HEK293 (cell line): ENCODE data around the gene UNC45B.
"Not testable (repeated sequence)": the region's sequence is repeated elsewhere in the genome, so short reads cannot be mapped to it uniquely, and the experiment has no call there.

ENCODE experiments used
- CTCF ChIA-PET: fragments of 350-600 bp; formaldehyde crosslinking; extraction: SDS; loops from one replicate; lab custom pipeline; 2021; ENCODE audit warnings: antibody characterized with exemption; lab: Yijun Ruan, JAX
- POLR2A ChIA-PET: fragments of 300-600 bp; formaldehyde crosslinking; extraction: SDS; loops from one replicate; lab custom pipeline; 2020; ENCODE audit warnings: antibody characterized with exemption, inconsistent platforms; lab: Yijun Ruan, JAX
- H3K27ac ChIP-seq: fragments of 200-500 bp; sonication (Bioruptor generic); 2 replicates; pipeline ENCODE4 v1.5.1; 2014; ENCODE audit warnings: low read depth, low read length, control low read depth, inconsistent platforms; ENCODE audit errors: extremely low read depth
- H3K36me3 ChIP-seq, 2 experiments: fragments of 200-500 bp in 1 of 2; sonication (Bioruptor generic) in 1 of 2; 1 replicate in 1 of 2; 2 replicates in 1 of 2; pipeline ENCODE4 v1.5.1; 2014 to 2017; ENCODE audit warnings: inconsistent platforms in 2 of 2, low read length in 2 of 2; ENCODE audit not compliant: control insufficient read depth in 2 of 2, insufficient read depth in 1 of 2
- H3K4me1 ChIP-seq: fragments of 200-500 bp; sonication (Bioruptor generic); 2 replicates; pipeline ENCODE4 v1.5.1; 2014; ENCODE audit warnings: mild to moderate bottlenecking, low read length, inconsistent platforms; ENCODE audit not compliant: control insufficient read depth, insufficient read depth
- H3K4me3 ChIP-seq: 2 replicates; pipeline ENCODE4 v1.5.1; 2011; ENCODE audit warnings: low read depth, mild to moderate bottlenecking, control low read depth, low read length, moderate library complexity
- H3K9me3 ChIP-seq: fragments of 200-500 bp; sonication (Bioruptor generic); 2 replicates; pipeline ENCODE4 v1.5.1; 2014; ENCODE audit warnings: low read depth, low read length, inconsistent platforms; ENCODE audit not compliant: control insufficient read depth, insufficient read depth
- HOXA7 ChIP-seq: sonication (generic); formaldehyde crosslinking; IDR thresholded peaks from 2 replicates; pipeline ENCODE4 v1.8.1; 2022; ENCODE audit warnings: missing genetic modification reagents, borderline replicate concordance
- KLF7 ChIP-seq: fragments of 450-650 bp; formaldehyde crosslinking; IDR thresholded peaks from 2 replicates; pipeline ENCODE4 v1.5.1; 2016; ENCODE audit warnings: missing biosample characterization, missing genetic modification characterization, borderline replicate concordance
- KLF9 ChIP-seq: fragments of 450-650 bp; formaldehyde crosslinking; IDR thresholded peaks from 2 replicates; pipeline ENCODE4 v1.5.1; 2016; ENCODE audit warnings: missing biosample characterization, missing genetic modification characterization, low read depth
- OVOL3 ChIP-seq: fragments of 450-650 bp; formaldehyde crosslinking; IDR thresholded peaks from 2 replicates; pipeline ENCODE4 v1.5.1; 2016; ENCODE audit warnings: missing biosample characterization, missing genetic modification characterization
- PRDM1 ChIP-seq: fragments of 450-650 bp; formaldehyde crosslinking; IDR thresholded peaks from 2 replicates; pipeline ENCODE4; 2016; ENCODE audit warnings: missing biosample characterization, missing genetic modification characterization
- ZBTB17 ChIP-seq: fragments of 450-650 bp; formaldehyde crosslinking; IDR thresholded peaks from 2 replicates; pipeline ENCODE4 v1.5.1; 2016; ENCODE audit warnings: missing biosample characterization, missing genetic modification characterization
- ZBTB20 ChIP-seq: fragments of 450-650 bp; formaldehyde crosslinking; IDR thresholded peaks from 2 replicates; pipeline ENCODE4 v1.5.1; 2016; ENCODE audit warnings: missing biosample characterization, missing genetic modification characterization
- ZBTB21 ChIP-seq: fragments of 450-650 bp; formaldehyde crosslinking; IDR thresholded peaks from 2 replicates; pipeline ENCODE4 v1.5.1; 2017; ENCODE audit warnings: missing biosample characterization, missing genetic modification characterization
- ZBTB7A ChIP-seq: fragments of 450-650 bp; formaldehyde crosslinking; IDR thresholded peaks from 2 replicates; pipeline ENCODE4 v1.5.1; 2016; ENCODE audit warnings: low read depth, missing biosample characterization, missing genetic modification characterization
- ZBTB8A ChIP-seq: fragments of 450-650 bp; formaldehyde crosslinking; IDR thresholded peaks from 2 replicates; pipeline ENCODE4 v1.5.1; 2016; ENCODE audit warnings: missing biosample characterization, missing genetic modification characterization
- ZNF10 ChIP-seq: fragments of 450-650 bp; formaldehyde crosslinking; IDR thresholded peaks from 2 replicates; pipeline ENCODE4 v1.5.1; 2017; ENCODE audit warnings: missing biosample characterization, missing genetic modification characterization
- ZNF138 ChIP-seq: fragments of 450-650 bp; formaldehyde crosslinking; IDR thresholded peaks from 2 replicates; pipeline ENCODE4 v1.5.1; 2016; ENCODE audit warnings: missing biosample characterization, missing genetic modification characterization, borderline replicate concordance
- ZNF292 ChIP-seq: fragments of 450-650 bp; formaldehyde crosslinking; IDR thresholded peaks from 2 replicates; pipeline ENCODE4 v1.5.1; 2016; ENCODE audit warnings: low read depth, missing biosample characterization, missing genetic modification characterization, borderline replicate concordance
- ZNF426 ChIP-seq: fragments of 450-650 bp; formaldehyde crosslinking; IDR thresholded peaks from 2 replicates; pipeline ENCODE4 v1.5.1; 2017; ENCODE audit warnings: missing biosample characterization, missing genetic modification characterization, mild to moderate bottlenecking, inconsistent platforms, moderate library complexity
- ZNF510 ChIP-seq: fragments of 450-650 bp; formaldehyde crosslinking; IDR thresholded peaks from 2 replicates; pipeline ENCODE4 v1.5.1; 2018; ENCODE audit warnings: mild to moderate bottlenecking, missing genetic modification characterization, missing biosample characterization; ENCODE audit not compliant: insufficient replicate concordance
- ZNF514 ChIP-seq: fragments of 450-650 bp; formaldehyde crosslinking; IDR thresholded peaks from 2 replicates; pipeline ENCODE4 v1.5.1; 2016; ENCODE audit warnings: missing biosample characterization, missing genetic modification characterization
- ZNF561 ChIP-seq: fragments of 450-650 bp; IDR thresholded peaks from 2 replicates; pipeline ENCODE4 v1.5.1; 2018; ENCODE audit warnings: missing biosample characterization, missing genetic modification characterization, borderline replicate concordance
- ZNF585B ChIP-seq: fragments of 450-650 bp; formaldehyde crosslinking; IDR thresholded peaks from 2 replicates; pipeline ENCODE4 v1.5.1; 2016; ENCODE audit warnings: missing biosample characterization, missing genetic modification characterization
- ZNF791 ChIP-seq: fragments of 450-650 bp; formaldehyde crosslinking; IDR thresholded peaks from 2 replicates; pipeline ENCODE4 v1.5.1; 2016; ENCODE audit warnings: missing biosample characterization, missing genetic modification characterization
- ZNF830 ChIP-seq: fragments of 450-650 bp; IDR thresholded peaks from 2 replicates; pipeline ENCODE4 v1.5.0; 2018; ENCODE audit warnings: missing biosample characterization, missing genetic modification characterization, low read depth, mild to moderate bottlenecking, moderate library complexity
- ZSCAN23 ChIP-seq: fragments of 450-650 bp; formaldehyde crosslinking; IDR thresholded peaks from 2 replicates; pipeline ENCODE4 v1.5.1; 2016; ENCODE audit warnings: missing biosample characterization, missing genetic modification characterization
- ZXDB ChIP-seq: fragments of 450-650 bp; formaldehyde crosslinking; IDR thresholded peaks from 2 replicates; pipeline ENCODE4 v1.5.1; 2016; ENCODE audit warnings: missing biosample characterization, missing genetic modification characterization
- TF ChIP-seq, protein P1 (sequence below): fragments of 450-650 bp; formaldehyde crosslinking; IDR thresholded peaks from 2 replicates; pipeline ENCODE4 v1.5.1; 2016; ENCODE audit warnings: missing biosample characterization, missing genetic modification characterization
- TF ChIP-seq, protein P2 (sequence below): fragments of 450-650 bp; formaldehyde crosslinking; IDR thresholded peaks from 2 replicates; pipeline ENCODE4 v1.5.1; 2016; ENCODE audit warnings: missing biosample characterization, missing genetic modification characterization
- TF ChIP-seq, protein P3 (sequence below): fragments of 450-650 bp; formaldehyde crosslinking; optimal IDR thresholded peaks from 2 replicates; pipeline ENCODE3; 2016; ENCODE audit warnings: missing biosample characterization, mild to moderate bottlenecking, missing genetic modification characterization

The UNC45B gene

DNA sequence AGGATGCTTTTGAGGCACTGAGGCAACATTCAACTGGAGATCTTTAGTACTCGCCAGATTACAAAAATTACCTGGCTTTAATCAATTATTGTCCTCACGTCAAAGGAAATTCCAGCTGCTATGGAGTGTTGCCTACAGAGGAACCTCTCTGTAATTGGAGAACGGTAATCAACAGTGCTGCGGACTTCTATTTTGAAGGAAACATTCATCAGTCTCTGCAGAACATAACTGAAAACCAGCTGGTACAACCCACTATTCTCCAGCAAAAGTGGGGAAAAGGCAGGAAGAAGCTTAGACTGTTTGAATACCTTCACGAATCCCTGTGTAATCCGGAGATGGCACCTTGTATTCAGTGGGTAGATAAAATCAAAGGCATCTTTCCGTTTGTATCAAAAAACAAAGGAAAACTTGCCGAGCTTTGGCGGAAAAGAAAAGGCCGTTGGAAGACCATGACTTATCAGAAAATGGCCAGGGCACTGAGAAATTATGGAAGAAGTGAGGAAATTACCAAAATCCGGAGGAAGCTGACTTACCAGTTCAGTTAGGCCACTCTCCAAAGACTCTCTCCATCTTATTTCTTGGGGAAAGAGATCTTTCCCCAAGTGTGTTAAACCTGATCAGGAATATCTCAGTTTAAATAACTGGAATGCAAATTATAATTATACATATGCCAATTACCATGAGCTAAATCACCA, 43.5 kb downstream of the UNC45B start:
- no peaks in the 10 kb centered on the region for H3K9me3 ChIP-seq
- no peak overlapping the region for H3K27ac ChIP-seq
- H3K36me3 ChIP-seq: no peaks in the 10 kb centered on the region
- CTCF ChIA-PET: interaction anchor here (0.7 to 1.3 kb wide), 2 partner anchors 183 to 347 kb away, joined by 3 read pairs; no protein-coding TSS in a partner anchor
- TF ChIP-seq ZSCAN23 (tag by site-specific recombination) (no peak), ZNF830 (tag by site-specific recombination) (no peak), ZNF561 (tag by site-specific recombination) (no peak), OVOL3 (tag by site-specific recombination) (no peak), ZBTB17 (tag by site-specific recombination) (no peak), KLF7 (tag by site-specific recombination) (no peak), ZNF585B (tag by site-specific recombination) (no peak), PRDM1 (no peak), ZNF791 (tag by site-specific recombination) (no peak), ZBTB21 (tag by site-specific recombination) (no peak), KLF9 (tag by site-specific recombination) (no peak), ZBTB8A (no peak)
- TF ChIP-seq, all 188 proteins: peak for 0
- Histone ChIP-seq H3K4me1 (no peaks in the 10 kb centered on the region), H3K4me3 (no peak overlapping the region)
- POLR2A ChIA-PET: no interaction called here

DNA sequence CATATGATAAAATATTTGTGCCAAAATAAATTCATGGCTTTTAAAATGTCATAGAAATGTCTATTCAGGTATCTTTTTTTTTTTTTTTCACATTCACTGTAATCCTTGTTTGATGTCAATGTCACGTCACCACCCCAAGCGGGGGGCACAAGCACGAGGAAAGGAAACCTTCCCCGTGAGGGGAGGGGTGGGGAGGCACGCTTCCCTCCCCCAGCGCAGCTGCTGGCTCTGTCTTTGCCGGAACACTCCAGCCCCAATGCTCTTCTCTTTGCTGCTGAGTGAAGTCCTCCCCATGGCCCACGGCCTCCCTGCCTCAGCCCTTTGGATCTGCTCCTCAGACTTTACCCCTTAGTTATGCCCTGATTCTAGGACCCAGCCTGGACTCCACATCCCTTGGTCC, 45.1 kb downstream of the UNC45B start:
- TF ChIP-seq ZNF138 (tag by site-specific recombination): no peak
- TF ChIP-seq, protein P1, sequence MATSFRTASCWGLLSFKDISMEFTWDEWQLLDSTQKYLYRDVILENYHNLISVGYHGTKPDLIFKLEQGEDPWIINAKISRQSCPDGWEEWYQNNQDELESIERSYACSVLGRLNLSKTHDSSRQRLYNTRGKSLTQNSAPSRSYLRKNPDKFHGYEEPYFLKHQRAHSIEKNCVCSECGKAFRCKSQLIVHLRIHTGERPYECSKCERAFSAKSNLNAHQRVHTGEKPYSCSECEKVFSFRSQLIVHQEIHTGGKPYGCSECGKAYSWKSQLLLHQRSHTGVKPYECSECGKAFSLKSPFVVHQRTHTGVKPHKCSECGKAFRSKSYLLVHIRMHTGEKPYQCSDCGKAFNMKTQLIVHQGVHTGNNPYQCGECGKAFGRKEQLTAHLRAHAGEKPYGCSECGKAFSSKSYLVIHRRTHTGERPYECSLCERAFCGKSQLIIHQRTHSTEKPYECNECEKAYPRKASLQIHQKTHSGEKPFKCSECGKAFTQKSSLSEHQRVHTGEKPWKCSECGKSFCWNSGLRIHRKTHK (tag by site-specific recombination): no peak
- no peak for TF ChIP-seq ZNF426 (tag by site-specific recombination)
- TF ChIP-seq, protein P2, sequence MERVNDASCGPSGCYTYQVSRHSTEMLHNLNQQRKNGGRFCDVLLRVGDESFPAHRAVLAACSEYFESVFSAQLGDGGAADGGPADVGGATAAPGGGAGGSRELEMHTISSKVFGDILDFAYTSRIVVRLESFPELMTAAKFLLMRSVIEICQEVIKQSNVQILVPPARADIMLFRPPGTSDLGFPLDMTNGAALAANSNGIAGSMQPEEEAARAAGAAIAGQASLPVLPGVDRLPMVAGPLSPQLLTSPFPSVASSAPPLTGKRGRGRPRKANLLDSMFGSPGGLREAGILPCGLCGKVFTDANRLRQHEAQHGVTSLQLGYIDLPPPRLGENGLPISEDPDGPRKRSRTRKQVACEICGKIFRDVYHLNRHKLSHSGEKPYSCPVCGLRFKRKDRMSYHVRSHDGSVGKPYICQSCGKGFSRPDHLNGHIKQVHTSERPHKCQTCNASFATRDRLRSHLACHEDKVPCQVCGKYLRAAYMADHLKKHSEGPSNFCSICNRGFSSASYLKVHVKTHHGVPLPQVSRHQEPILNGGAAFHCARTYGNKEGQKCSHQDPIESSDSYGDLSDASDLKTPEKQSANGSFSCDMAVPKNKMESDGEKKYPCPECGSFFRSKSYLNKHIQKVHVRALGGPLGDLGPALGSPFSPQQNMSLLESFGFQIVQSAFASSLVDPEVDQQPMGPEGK (tag by site-specific recombination): no peak
- no peak for TF ChIP-seq ZNF510 (tag by site-specific recombination)
- TF ChIP-seq ZNF514: no peak
- no peak for TF ChIP-seq ZXDB (tag by site-specific recombination)
- TF ChIP-seq ZBTB20: no peak
- TF ChIP-seq ZNF10: no peak
- TF ChIP-seq HOXA7 (CRISPR knock-in tag): no peak
- no peak for TF ChIP-seq ZNF830 (tag by site-specific recombination)
- TF ChIP-seq ZNF292: no peak
- TF ChIP-seq, protein P3, sequence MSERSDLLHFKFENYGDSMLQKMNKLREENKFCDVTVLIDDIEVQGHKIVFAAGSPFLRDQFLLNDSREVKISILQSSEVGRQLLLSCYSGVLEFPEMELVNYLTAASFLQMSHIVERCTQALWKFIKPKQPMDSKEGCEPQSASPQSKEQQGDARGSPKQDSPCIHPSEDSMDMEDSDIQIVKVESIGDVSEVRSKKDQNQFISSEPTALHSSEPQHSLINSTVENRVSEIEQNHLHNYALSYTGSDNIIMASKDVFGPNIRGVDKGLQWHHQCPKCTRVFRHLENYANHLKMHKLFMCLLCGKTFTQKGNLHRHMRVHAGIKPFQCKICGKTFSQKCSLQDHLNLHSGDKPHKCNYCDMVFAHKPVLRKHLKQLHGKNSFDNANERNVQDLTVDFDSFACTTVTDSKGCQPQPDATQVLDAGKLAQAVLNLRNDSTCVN: no peak
- no peak for TF ChIP-seq ZBTB7A
- ChIA-PET CTCF (no interaction called here), POLR2A (no interaction called here)
- peaks cover 3% of the 10 kb centered on the region; the same call in 1 of the 2 replicates for H3K9me3 ChIP-seq
- H3K36me3 ChIP-seq: no peaks in the 10 kb centered on the region
- H3K27ac ChIP-seq: no peak overlapping the region
- no peak overlapping the region for H3K4me3 ChIP-seq
- no peaks in the 10 kb centered on the region for H3K4me1 ChIP-seq

DNA sequence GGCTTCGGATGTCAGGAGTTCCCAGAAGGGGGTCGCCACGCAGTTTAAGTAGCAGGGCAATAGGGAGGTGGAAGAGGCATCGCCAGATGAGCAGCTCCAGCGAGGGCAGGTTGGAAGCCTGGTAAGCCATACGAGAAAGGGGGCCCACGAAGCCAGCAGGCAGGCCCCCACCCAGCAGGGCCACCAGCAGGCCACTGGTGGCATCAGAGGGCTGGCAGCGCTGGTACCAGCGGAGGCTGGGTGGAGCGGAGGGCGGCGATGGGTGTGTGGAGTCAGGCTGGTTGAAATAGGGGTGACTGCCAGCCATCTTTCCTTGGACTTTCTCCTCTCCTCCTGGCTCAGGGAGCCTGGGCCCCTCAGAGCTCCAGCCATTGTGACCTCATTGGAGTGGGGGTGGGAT, 46.4 kb downstream of the UNC45B start, which contains the start of gene SLC35G3:
Gene SLC35G3, minus strand, starts transcription at position 393 of the 400 bp plus-strand sequence. Its CDS starts 86 bp downstream, at position 307.
- H3K4me1 ChIP-seq, CTCF ChIA-PET, POLR2A ChIA-PET, H3K27ac ChIP-seq, H3K36me3 ChIP-seq, H3K4me3 ChIP-seq, H3K9me3 ChIP-seq: not testable (repeated sequence)

DNA sequence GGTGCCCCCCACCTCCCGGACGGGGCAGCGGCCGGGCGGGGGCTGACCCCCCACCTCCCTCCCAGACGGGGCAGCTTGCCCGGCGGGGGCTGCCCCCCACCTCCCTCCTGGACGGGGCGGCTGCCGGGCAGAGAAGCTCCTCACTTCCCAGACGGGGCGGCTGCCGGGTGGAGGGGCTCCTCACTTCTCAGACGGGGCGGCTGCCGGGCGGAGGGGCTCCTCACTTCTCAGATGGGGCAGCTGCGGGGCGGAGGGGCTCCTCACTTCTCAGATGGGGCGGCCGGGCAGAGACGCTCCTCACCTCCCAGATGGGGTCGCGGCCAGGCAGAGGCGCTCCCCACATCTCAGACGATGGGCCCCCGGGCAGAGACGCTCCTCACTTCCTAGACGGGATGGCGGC, 47.4 kb downstream of the UNC45B start:
- POLR2A ChIA-PET, H3K27ac ChIP-seq, CTCF ChIA-PET, H3K4me3 ChIP-seq, H3K9me3 ChIP-seq, H3K36me3 ChIP-seq, H3K4me1 ChIP-seq: not testable (repeated sequence)
